Measurements from ENCODE around the gene ENPP7.
A peak's percentile ranks its signal among the peaks of the same experiment; 100 is the strongest.

Gene ENPP7

DNA sequence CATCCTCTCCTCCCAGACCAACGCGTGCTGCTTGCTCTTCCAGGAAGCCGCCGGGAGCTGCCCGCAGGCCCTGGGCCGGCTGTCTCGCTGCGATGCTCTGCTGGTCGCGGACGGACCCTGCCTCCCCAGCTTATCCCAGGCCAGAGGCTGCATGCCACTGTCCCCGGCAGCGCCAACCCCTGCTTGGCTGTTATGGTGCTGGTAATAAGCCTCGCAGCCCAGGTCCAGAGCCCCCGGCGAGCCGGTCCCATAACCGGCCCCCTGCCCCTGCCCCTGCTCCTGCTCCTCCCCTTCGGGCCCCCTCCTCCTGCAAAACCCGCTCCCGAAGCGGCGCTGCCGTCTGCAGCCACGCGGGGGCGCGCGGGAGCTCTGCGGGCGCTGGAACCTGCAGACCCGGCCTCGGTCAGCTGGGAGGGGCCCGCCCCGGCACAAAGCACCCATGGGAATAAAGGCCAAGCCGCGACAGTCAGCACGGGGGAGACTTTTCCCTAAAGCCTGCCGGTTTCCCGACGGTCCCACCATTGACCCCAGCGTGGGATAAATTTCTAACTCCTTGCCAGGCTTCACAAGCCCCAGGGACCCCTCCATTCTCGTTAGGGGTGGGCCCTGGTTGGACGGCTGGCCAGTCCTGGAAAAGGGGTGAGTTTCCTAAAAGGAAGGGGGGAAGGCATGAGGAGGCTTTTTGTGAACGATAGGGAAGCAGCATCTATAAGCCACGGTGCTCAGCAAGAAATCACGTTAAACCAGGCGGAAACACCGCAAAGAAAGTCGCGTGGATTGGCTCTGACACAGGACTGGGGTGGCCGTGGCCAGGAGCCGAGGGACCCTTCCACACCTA, 11.2 kb downstream of the ENPP7 start:
- Histone ChIP-seq H3K4me3 (ENCODE audit: low read length, poor library complexity, severe bottlenecking) (peak overlapping the region; percentile 67), H3K9me2 (replicated peaks; ENCODE audit: low read depth, low read length) (no peaks in the 10 kb centered on the region), H2AFZ (ENCODE audit: low read length) (peak overlapping the region; percentile 92), H3K9me3 (ENCODE audit: insufficient read depth, low read depth, low read length) (no peaks in the 10 kb centered on the region), H3K4me2 (ENCODE audit: low read depth, low read length, poor library complexity, severe bottlenecking) (peak overlapping the region; percentile 81), H3K27me3 (ENCODE audit: insufficient read depth, low read length, poor library complexity, severe bottlenecking) (no peaks in the 10 kb centered on the region), H3K79me2 (ENCODE audit: insufficient read depth, low read length) (no peaks in the 10 kb centered on the region), H3K36me3 (ENCODE audit: insufficient read depth, low read length) (no peaks in the 10 kb centered on the region), H3K9ac (ENCODE audit: low read depth, low read length, poor library complexity, severe bottlenecking) (peak overlapping the region; percentile 50), H4K20me1 (ENCODE audit: insufficient read depth, low read length, poor library complexity, severe bottlenecking) (no peaks in the 10 kb centered on the region), H3K4me1 (ENCODE audit: insufficient read depth, low read length, poor library complexity, severe bottlenecking) (peaks cover 7% of the 10 kb centered on the region), H3F3A (ENCODE audit: low read depth) (no peaks in the 10 kb centered on the region)
- no peak for TF ChIP-seq EZH2phosphoT487 (IDR thresholded peaks at IDR 0.05; ENCODE audit: borderline replicate concordance)
- TF ChIP-seq, protein P1, sequence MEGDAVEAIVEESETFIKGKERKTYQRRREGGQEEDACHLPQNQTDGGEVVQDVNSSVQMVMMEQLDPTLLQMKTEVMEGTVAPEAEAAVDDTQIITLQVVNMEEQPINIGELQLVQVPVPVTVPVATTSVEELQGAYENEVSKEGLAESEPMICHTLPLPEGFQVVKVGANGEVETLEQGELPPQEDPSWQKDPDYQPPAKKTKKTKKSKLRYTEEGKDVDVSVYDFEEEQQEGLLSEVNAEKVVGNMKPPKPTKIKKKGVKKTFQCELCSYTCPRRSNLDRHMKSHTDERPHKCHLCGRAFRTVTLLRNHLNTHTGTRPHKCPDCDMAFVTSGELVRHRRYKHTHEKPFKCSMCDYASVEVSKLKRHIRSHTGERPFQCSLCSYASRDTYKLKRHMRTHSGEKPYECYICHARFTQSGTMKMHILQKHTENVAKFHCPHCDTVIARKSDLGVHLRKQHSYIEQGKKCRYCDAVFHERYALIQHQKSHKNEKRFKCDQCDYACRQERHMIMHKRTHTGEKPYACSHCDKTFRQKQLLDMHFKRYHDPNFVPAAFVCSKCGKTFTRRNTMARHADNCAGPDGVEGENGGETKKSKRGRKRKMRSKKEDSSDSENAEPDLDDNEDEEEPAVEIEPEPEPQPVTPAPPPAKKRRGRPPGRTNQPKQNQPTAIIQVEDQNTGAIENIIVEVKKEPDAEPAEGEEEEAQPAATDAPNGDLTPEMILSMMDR (conservative IDR thresholded peaks at IDR 0.05; ENCODE audit: low read length): peak; percentile 90

DNA sequence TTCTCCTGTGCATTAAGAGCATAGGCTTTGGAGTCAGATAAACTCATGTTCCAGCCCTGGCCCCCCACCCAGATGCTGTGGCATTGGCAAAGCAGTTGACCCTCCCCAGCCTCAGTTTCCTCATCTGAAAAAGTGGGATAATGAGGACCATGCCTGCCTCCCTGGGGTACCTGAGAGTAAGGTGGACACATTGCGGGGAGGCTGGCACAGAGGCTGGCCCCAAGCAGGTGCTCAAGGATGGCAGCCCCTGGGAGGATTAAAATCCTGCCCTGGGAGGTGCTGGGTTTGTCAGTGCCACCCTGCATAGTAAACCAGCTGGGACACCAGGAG, 11.8 kb downstream of the ENPP7 start:
- no peaks in the 10 kb centered on the region for H3K36me3 ChIP-seq (ENCODE audit: insufficient read depth, low read length)
- H3K4me2 ChIP-seq (ENCODE audit: low read depth, low read length, poor library complexity, severe bottlenecking): peak overlapping the region; percentile 81
- H2AFZ ChIP-seq (ENCODE audit: low read length): no peak overlapping the region
- H4K20me1 ChIP-seq (ENCODE audit: insufficient read depth, low read length, poor library complexity, severe bottlenecking): no peaks in the 10 kb centered on the region
- no peaks in the 10 kb centered on the region for H3K9me2 ChIP-seq (replicated peaks; ENCODE audit: low read depth, low read length)
- no peak for TF ChIP-seq EZH2phosphoT487 (IDR thresholded peaks at IDR 0.05; ENCODE audit: borderline replicate concordance)
- TF ChIP-seq, protein P1 (conservative IDR thresholded peaks at IDR 0.05; ENCODE audit: low read length): no peak
- H3K79me2 ChIP-seq (ENCODE audit: insufficient read depth, low read length): no peaks in the 10 kb centered on the region
- peak overlapping the region; percentile 50 for H3K9ac ChIP-seq (ENCODE audit: low read depth, low read length, poor library complexity, severe bottlenecking)
- H3F3A ChIP-seq (ENCODE audit: low read depth): no peaks in the 10 kb centered on the region
- H3K27me3 ChIP-seq (ENCODE audit: insufficient read depth, low read length, poor library complexity, severe bottlenecking): no peaks in the 10 kb centered on the region
- no peak overlapping the region for H3K4me3 ChIP-seq (ENCODE audit: low read length, poor library complexity, severe bottlenecking)
- H3K9me3 ChIP-seq (ENCODE audit: insufficient read depth, low read depth, low read length): no peaks in the 10 kb centered on the region
- H3K4me1 ChIP-seq (ENCODE audit: insufficient read depth, low read length, poor library complexity, severe bottlenecking): peaks cover 7% of the 10 kb centered on the region

DNA sequence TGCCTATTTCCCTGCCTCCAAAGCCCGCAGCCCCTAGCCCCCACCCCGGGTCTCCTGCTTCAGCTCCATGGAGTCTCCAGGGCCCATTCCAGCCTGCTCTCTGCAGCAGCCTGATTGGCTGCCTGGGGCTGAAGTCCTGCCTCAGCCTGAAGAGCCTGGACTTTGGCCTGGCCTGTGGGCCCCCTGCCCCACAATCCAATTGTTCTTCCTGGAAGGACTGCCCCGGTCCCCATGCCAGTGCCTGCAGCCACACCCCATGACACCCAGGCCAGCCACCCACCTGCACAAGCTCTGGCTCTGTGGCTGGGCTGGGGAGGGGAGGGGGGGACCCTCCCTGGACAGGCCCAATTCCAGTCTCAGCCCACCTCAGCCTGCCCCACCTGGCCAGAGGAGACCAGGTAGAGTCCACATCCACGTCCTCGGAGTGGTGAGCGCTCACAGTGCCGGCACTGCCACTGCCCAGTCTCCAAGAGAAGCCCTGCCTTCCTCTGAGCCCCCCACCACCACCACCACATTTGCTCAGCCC, 12.3 kb downstream of the ENPP7 start:
- Histone ChIP-seq H3K9me2 (replicated peaks; ENCODE audit: low read depth, low read length) (no peaks in the 10 kb centered on the region), H2AFZ (ENCODE audit: low read length) (no peak overlapping the region), H3K4me2 (ENCODE audit: low read depth, low read length, poor library complexity, severe bottlenecking) (no peak overlapping the region), H3K4me1 (ENCODE audit: insufficient read depth, low read length, poor library complexity, severe bottlenecking) (peaks cover 7% of the 10 kb centered on the region), H3K36me3 (ENCODE audit: insufficient read depth, low read length) (no peaks in the 10 kb centered on the region), H3K27me3 (ENCODE audit: insufficient read depth, low read length, poor library complexity, severe bottlenecking) (no peaks in the 10 kb centered on the region), H3K9ac (ENCODE audit: low read depth, low read length, poor library complexity, severe bottlenecking) (no peak overlapping the region), H3K4me3 (ENCODE audit: low read length, poor library complexity, severe bottlenecking) (no peak overlapping the region), H4K20me1 (ENCODE audit: insufficient read depth, low read length, poor library complexity, severe bottlenecking) (no peaks in the 10 kb centered on the region), H3K9me3 (ENCODE audit: insufficient read depth, low read depth, low read length) (no peaks in the 10 kb centered on the region), H3K79me2 (ENCODE audit: insufficient read depth, low read length) (no peaks in the 10 kb centered on the region), H3F3A (ENCODE audit: low read depth) (no peaks in the 10 kb centered on the region)
- no peak for TF ChIP-seq EZH2phosphoT487 (IDR thresholded peaks at IDR 0.05; ENCODE audit: borderline replicate concordance)
- TF ChIP-seq, protein P1 (conservative IDR thresholded peaks at IDR 0.05; ENCODE audit: low read length): no peak
